RWPE2 (cell line): ENCODE data around the gene BAD.
A peak's percentile ranks its signal among the peaks of the same experiment; 100 is the strongest.

ENCODE experiments used
- ATAC-seq: fragments of 200-7000 bp; cut with Tn5 transposase; 3 replicates; pipeline ENCODE4 v1.9.1; 2021; ENCODE audit warnings: low read depth
- DNase-seq: peaks from one replicate; pipeline ENCODE4 v3.0.0-alpha.2; 2020; ENCODE audit warnings: low spot score
- H3K27ac ChIP-seq: fragments of 450-650 bp; 2 replicates; pipeline ENCODE4 v1.5.1; 2017; ENCODE audit warnings: mild to moderate bottlenecking; ENCODE audit not compliant: poor library complexity, severe bottlenecking
- H3K27me3 ChIP-seq: fragments of 250-450 bp; sonication (Bioruptor Pico); 2 replicates; pipeline ENCODE4 v1.5.1; 2021; ENCODE audit warnings: mild to moderate bottlenecking, moderate library complexity; ENCODE audit not compliant: insufficient read depth, poor library complexity, severe bottlenecking
- H3K36me3 ChIP-seq: fragments of 250-450 bp; sonication (Bioruptor Pico); 2 replicates; pipeline ENCODE4 v1.5.1; 2020; ENCODE audit warnings: low read depth, mild to moderate bottlenecking, moderate library complexity
- H3K4me1 ChIP-seq: fragments of 250-450 bp; sonication (Bioruptor Pico); 2 replicates; pipeline ENCODE4 v1.5.1; 2021; ENCODE audit warnings: mild to moderate bottlenecking, moderate library complexity; ENCODE audit not compliant: insufficient read depth, poor library complexity, severe bottlenecking
- H3K4me3 ChIP-seq: fragments of 250-450 bp; sonication (Bioruptor Pico); 2 replicates; pipeline ENCODE4 v1.5.1; 2021; ENCODE audit warnings: mild to moderate bottlenecking, moderate library complexity; ENCODE audit not compliant: severe bottlenecking
- H3K9me3 ChIP-seq: fragments of 250-450 bp; sonication (Bioruptor Pico); 2 replicates; pipeline ENCODE4 v1.5.1; 2021; ENCODE audit warnings: mild to moderate bottlenecking, moderate library complexity; ENCODE audit not compliant: severe bottlenecking
- TF ChIP-seq, protein P1 (sequence below): fragments of 450-650 bp; IDR thresholded peaks from one replicate; pipeline ENCODE4 v1.5.1; 2017; ENCODE audit warnings: mild to moderate bottlenecking, moderate library complexity; ENCODE audit not compliant: poor library complexity, severe bottlenecking

Gene BAD

DNA sequence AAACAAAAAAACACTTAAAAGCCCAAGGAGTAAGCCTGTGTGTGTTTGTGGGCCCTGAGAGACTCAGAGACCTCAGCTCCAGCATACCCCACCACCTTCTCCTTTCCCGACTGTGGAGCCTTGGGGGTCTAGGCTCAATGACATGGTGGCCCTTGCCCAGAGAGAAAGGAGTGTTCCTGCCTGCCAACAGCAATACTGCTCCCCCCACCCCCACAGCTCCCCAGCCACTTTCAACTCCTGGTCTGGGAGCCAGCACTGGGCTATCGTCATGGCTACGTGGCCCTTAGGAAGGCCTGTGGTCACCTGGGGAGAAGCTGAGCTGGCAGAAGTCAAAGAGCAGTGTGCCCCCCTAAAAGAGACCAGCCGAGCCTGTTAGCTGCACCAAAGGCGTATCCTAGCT, 40.4 kb downstream of the BAD start:
- no peak for ATAC-seq
- TF ChIP-seq, protein P1, sequence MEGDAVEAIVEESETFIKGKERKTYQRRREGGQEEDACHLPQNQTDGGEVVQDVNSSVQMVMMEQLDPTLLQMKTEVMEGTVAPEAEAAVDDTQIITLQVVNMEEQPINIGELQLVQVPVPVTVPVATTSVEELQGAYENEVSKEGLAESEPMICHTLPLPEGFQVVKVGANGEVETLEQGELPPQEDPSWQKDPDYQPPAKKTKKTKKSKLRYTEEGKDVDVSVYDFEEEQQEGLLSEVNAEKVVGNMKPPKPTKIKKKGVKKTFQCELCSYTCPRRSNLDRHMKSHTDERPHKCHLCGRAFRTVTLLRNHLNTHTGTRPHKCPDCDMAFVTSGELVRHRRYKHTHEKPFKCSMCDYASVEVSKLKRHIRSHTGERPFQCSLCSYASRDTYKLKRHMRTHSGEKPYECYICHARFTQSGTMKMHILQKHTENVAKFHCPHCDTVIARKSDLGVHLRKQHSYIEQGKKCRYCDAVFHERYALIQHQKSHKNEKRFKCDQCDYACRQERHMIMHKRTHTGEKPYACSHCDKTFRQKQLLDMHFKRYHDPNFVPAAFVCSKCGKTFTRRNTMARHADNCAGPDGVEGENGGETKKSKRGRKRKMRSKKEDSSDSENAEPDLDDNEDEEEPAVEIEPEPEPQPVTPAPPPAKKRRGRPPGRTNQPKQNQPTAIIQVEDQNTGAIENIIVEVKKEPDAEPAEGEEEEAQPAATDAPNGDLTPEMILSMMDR: no peak
- Histone ChIP-seq H3K36me3 (peaks cover 30% of the 10 kb centered on the region), H3K27ac (peak overlapping the region; percentile 98), H3K4me1 (peaks cover 14% of the 10 kb centered on the region), H3K4me3 (no peak overlapping the region), H3K9me3 (no peaks in the 10 kb centered on the region), H3K27me3 (no peaks in the 10 kb centered on the region)
- no peak for DNase-seq

DNA sequence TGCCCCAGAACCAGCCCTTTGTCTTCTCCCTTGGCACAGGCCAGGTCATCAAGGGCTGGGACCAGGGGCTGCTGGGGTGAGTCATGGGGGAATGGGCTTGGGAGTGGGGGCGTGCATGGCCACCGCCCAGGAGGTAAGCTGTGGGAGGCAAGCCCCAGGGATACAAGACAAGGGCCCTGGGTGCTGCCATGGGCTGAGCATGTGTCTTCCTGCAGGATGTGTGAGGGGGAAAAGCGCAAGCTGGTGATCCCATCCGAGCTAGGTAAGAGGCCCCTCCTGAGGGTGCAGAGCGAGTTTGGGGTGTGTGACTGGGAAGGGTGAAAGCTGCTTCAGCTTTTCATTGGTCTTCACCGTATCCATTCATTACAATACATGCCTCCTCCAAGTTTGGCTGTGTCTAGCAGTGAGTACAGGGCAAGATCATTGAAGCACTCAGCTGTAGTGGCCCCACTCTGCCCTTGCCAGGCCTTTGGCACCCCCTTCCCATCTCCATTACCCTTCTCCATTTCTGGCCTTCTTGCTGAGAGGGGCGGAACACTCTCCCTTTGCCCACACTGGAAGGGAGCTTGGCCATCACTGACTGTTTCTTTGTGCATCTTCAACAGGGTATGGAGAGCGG, 41.1 kb downstream of the BAD start:
- DNase-seq (no peak), ATAC-seq (no peak)
- TF ChIP-seq, protein P1: no peak
- Histone ChIP-seq H3K4me1 (peaks cover 14% of the 10 kb centered on the region), H3K27me3 (no peaks in the 10 kb centered on the region), H3K4me3 (no peak overlapping the region), H3K36me3 (peaks cover 36% of the 10 kb centered on the region), H3K9me3 (no peaks in the 10 kb centered on the region), H3K27ac (peak overlapping the region; percentile 98)

DNA sequence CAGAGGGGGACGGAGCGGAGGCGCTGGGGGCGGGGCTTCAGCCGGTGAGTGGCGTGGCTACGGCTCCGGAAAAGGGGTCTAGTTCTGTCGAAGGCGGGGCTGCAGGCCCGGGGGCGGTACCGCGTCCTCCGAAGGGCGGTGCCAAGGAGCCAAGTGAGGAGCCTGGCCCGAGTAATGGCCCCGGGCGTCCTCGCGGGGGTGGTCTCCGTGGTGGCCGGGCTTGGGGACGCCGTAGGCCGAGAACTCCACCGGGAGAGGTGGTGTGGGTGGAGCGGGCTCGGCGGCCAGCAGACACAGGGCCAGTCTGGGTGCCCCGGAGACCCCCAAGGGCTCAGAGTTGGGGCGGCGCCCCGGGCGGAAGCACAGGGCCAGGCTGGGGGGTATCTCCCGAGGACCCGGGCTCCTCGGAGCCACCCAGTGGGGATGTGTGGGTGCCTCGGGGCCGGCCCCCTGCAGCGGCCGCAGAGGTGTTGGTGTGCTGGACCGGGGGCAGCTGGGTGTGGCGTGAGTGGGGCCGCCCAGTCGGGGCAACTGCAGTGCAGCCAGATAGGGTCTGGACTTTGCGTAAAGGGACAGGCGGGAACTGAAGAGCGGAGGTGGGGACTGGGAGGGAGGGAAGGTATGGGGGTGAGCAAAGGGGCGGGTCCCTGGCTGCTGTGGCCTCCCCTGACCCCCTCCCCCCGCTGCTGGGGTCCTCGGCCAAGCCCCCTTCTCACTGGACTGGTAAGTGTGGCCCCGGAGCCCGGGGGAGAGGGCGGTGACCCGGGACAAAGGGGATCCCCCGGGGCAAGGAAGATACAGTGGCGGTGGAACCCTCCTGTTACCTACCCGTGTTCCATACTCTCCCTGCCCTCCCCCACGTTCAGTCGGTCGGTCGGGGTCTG, 42.7 kb downstream of the BAD start:
- no peak for DNase-seq
- no peaks in the 10 kb centered on the region for H3K9me3 ChIP-seq
- peaks cover 14% of the 10 kb centered on the region for H3K4me1 ChIP-seq
- TF ChIP-seq, protein P1: no peak
- H3K27ac ChIP-seq: peak overlapping the region; percentile 98
- peak overlapping the region; percentile 59 for H3K4me3 ChIP-seq
- H3K36me3 ChIP-seq: peaks cover 37% of the 10 kb centered on the region
- ATAC-seq: peak; percentile 11
- no peaks in the 10 kb centered on the region for H3K27me3 ChIP-seq

DNA sequence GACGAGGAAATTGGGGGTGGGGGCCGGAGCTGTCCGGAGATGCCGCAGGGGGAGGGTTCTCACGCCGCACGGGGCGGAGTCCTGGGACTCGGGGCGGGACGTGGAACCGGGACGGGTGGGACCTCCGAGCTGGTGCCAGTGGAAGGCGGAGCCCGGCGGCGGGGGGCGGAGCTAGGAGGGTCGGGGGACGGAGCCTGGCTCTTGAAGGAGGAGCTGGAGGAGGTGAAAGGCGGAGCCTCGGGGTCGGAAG, 43.3 kb downstream of the BAD start:
- no peaks in the 10 kb centered on the region for H3K27me3 ChIP-seq
- peak overlapping the region; percentile 59 for H3K4me3 ChIP-seq
- DNase-seq (peak; percentile 98), ATAC-seq (peak; percentile 59)
- TF ChIP-seq, protein P1: no peak
- H3K4me1 ChIP-seq: peaks cover 14% of the 10 kb centered on the region
- H3K9me3 ChIP-seq: no peaks in the 10 kb centered on the region
- peaks cover 37% of the 10 kb centered on the region for H3K36me3 ChIP-seq
- peak overlapping the region; percentile 98 for H3K27ac ChIP-seq
